Testis (tissue), 3 donors: Measurements from ENCODE around the gene ZFYVE16. TPM values are rescaled to one million over a fixed set of nuclear protein-coding genes. Genes with fewer than 3 reads are reported as not detected.

Experiments used
- DNase-seq: peaks from one replicate; pipeline ENCODE4 v3.0.0-alpha.2; 2019
- H3K27ac ChIP-seq, 2 donors: fragments of 200-600 bp; sonication (generic); one replicate each; pipeline ENCODE4 v1.5.1; 2019
- H3K27me3 ChIP-seq: fragments of 200-600 bp; sonication (generic); one replicate; pipeline ENCODE4 v1.5.1; 2019
- H3K36me3 ChIP-seq: fragments of 200-600 bp; sonication (generic); one replicate; pipeline ENCODE4 v1.5.1; 2017; ENCODE audit warnings: low read depth; ENCODE audit errors: missing control alignments
- H3K4me1 ChIP-seq: fragments of 200-600 bp; sonication (generic); one replicate; pipeline ENCODE4 v1.5.1; 2019
- H3K4me3 ChIP-seq, 2 donors: fragments of 200-600 bp; sonication (generic); one replicate each; pipeline ENCODE4 v1.5.1; 2017 to 2019
- H3K9me3 ChIP-seq: fragments of 200-600 bp; sonication (generic); one replicate; pipeline ENCODE4 v1.5.1; 2017
- CTCF ChIP-seq, 3 experiments: fragments of 450-650 bp in 2 of 3; fragments of 200-600 bp in 1 of 3; sonication (generic) in 1 of 3; IDR thresholded peaks; one replicate each; pipeline ENCODE4 v1.5.1; 2016 to 2019; ENCODE audit warnings: antibody characterized with exemption in 3 of 3, mild to moderate bottlenecking in 2 of 3, moderate library complexity in 1 of 3
- POLR2A ChIP-seq: fragments of 450-650 bp; IDR thresholded peaks from one replicate; pipeline ENCODE4 v1.6.1; 2017; ENCODE audit warnings: antibody characterized with exemption, mild to moderate bottlenecking, moderate library complexity
- WGBS, 2 donors: methylation state at CpG; one replicate each; pipeline ENCODE4 v1.1.5; 2018; 5-methylcytosine and 5-hydroxymethylcytosine counted together
- intact Hi-C: fragments of 100-400 bp; cut with DNase I; formaldehyde crosslinking; loops from one replicate; pipeline ENCODE4 v1.15.1; 2023; ENCODE audit warnings: low total_unique reads
- polyA plus RNA-seq: library from polyadenylated mRNA; stranded (reverse); fragments of 350-450 nt; fragmentation: Illumina TruSeq; extraction: RNeasy Lipid Tissue Mini Kit (QIAGEN cat#74804); gene quantifications from one replicate; pipeline ENCODE4 v1.2.3, GENCODE V29; 2014; ENCODE audit warnings: low read depth, low replicate concordance; ENCODE audit not compliant: insufficient read depth
- total RNA-seq, 2 donors: library from RNA; depleted of rRNA; stranded (reverse); fragments of >200 nt; gene quantifications; one replicate each; pipeline ENCODE4 v1.2.3, GENCODE V29; 2016

The ZFYVE16 gene
- total and polyA plus RNA-seq, 3 donors from 2014 or later, result 16.3 to 52.7 (median 50.0) TPM

GRCh38 chr5:80504833-80505232, 97.0 kb downstream of the ZFYVE16 start:
- H3K36me3 ChIP-seq, result no peaks in the 10 kb centered on the region
- H3K4me1 ChIP-seq, result no peaks in the 10 kb centered on the region
- H3K27me3 ChIP-seq, result no peaks in the 10 kb centered on the region
- no peak overlapping the region for H3K27ac ChIP-seq
- no peak for DNase-seq
- TF ChIP-seq CTCF (IDR thresholded peaks at IDR 0.05) (no peak), POLR2A (no peak)
- no peaks in the 10 kb centered on the region for H3K9me3 ChIP-seq
- 88 to 93% methylated on average over 1 of the region's 1 CpG for WGBS, 2 donors
- H3K4me3 ChIP-seq, result no peak overlapping the region
- intact Hi-C loops, result no loop called here

- no peak for TF ChIP-seq CTCF (IDR thresholded peaks at IDR 0.05)
- TF ChIP-seq POLR2A, result no peak
- intact Hi-C loops, result no loop called here
- Histone ChIP-seq H3K36me3 (no peaks in the 10 kb centered on the region), H3K4me3 (no peak overlapping the region), H3K4me1 (no peaks in the 10 kb centered on the region), H3K9me3 (no peaks in the 10 kb centered on the region), H3K27ac (no peak overlapping the region), H3K27me3 (no peaks in the 10 kb centered on the region)
- no peak for DNase-seq
- 98% methylated on average over 3 of the region's 3 CpGs for WGBS, 2 donors
Measured at GRCh38 chr5:80507663-80508062, 99.8 kb downstream of the ZFYVE16 start.

- Histone ChIP-seq H3K9me3 (no peaks in the 10 kb centered on the region), H3K36me3 (no peaks in the 10 kb centered on the region), H3K27me3 (no peaks in the 10 kb centered on the region), H3K27ac (no peak overlapping the region), H3K4me3 (no peak overlapping the region), H3K4me1 (no peaks in the 10 kb centered on the region)
- intact Hi-C loops, result no loop called here
- 92 to 96% methylated on average over 6 of the region's 6 CpGs for WGBS, 2 donors
- DNase-seq, result no peak
- no peak for TF ChIP-seq CTCF (IDR thresholded peaks at IDR 0.05)
- no peak for TF ChIP-seq POLR2A
Measured at GRCh38 chr5:80508844-80509243, 101.0 kb downstream of the ZFYVE16 start.

- DNase-seq, result no peak
- TF ChIP-seq POLR2A, result no peak
- TF ChIP-seq CTCF (IDR thresholded peaks at IDR 0.05), result no peak
- Histone ChIP-seq H3K36me3 (no peaks in the 10 kb centered on the region), H3K4me3 (no peak overlapping the region), H3K9me3 (no peaks in the 10 kb centered on the region), H3K27me3 (no peaks in the 10 kb centered on the region), H3K4me1 (no peaks in the 10 kb centered on the region), H3K27ac (no peak overlapping the region)
- WGBS, 2 donors, result 90 to 92% methylated on average over 4 of the region's 4 CpGs
- intact Hi-C loops, result no loop called here
Measured at GRCh38 chr5:80509362-80509761, 101.5 kb downstream of the ZFYVE16 start.

- intact Hi-C loops, result no loop called here
- H3K27me3 ChIP-seq, result no peaks in the 10 kb centered on the region
- H3K4me3 ChIP-seq, result no peak overlapping the region
- TF ChIP-seq POLR2A, result no peak
- no peak for TF ChIP-seq CTCF (IDR thresholded peaks at IDR 0.05)
- whole genome bisulfite sequencing, 2 donors, result 85 to 92% methylated on average over 4 of the region's 4 CpGs
- H3K4me1 ChIP-seq, result no peaks in the 10 kb centered on the region
- no peaks in the 10 kb centered on the region for H3K36me3 ChIP-seq
- H3K27ac ChIP-seq, result no peak overlapping the region
- no peaks in the 10 kb centered on the region for H3K9me3 ChIP-seq
- no peak for DNase-seq
Measured at GRCh38 chr5:80516826-80517225, 109.0 kb downstream of the ZFYVE16 start.
